Measurements from ENCODE around the gene INTS7. TPM values are rescaled to one million over a fixed set of nuclear protein-coding genes. Genes with fewer than 3 reads are reported as not detected.

INTS7 gene
- total and polyA plus RNA-seq, 9 of the 15 experiments (the other 6 are each of a cell fraction or from before 2014, with no cell fraction given): 27.3 to 68.4 (median 40.4) TPM

DNA sequence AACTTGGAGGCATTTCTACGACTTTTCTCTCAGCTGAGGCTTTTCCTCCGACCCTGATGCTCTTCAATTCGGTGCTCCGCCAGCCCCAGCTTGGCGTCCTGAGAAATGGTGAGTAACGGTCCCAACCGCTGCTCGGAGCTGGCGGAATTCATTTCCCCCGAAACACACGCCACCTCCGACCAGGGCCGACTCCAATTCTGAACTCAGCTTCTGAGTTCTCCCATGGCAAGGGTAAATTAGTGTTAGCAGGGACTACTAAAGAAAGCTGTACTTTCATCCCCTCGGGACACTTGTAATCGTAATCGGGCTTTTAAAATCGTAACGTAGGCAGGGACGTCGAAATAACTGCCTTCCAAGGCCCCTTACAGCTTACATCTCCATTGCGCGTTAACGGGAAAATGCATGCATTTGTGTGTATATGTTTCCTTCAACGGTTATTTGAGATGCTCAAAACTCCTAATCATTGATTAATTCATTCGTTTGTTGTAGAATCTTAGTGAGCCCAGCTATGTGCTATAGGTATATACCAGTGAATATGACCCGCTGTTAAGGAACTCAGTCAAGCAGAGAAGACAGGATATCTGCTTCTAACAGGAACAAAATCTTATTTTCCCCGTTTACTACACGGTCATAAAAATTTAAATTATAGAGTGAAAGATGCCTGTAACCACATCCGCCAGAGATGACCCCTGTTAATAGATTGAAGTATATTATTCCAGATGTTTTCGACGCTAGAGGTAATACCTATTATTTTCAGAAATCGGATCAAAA is 663 bp upstream of the INTS7 start (continued):
- TF ChIP-seq, protein P1, sequence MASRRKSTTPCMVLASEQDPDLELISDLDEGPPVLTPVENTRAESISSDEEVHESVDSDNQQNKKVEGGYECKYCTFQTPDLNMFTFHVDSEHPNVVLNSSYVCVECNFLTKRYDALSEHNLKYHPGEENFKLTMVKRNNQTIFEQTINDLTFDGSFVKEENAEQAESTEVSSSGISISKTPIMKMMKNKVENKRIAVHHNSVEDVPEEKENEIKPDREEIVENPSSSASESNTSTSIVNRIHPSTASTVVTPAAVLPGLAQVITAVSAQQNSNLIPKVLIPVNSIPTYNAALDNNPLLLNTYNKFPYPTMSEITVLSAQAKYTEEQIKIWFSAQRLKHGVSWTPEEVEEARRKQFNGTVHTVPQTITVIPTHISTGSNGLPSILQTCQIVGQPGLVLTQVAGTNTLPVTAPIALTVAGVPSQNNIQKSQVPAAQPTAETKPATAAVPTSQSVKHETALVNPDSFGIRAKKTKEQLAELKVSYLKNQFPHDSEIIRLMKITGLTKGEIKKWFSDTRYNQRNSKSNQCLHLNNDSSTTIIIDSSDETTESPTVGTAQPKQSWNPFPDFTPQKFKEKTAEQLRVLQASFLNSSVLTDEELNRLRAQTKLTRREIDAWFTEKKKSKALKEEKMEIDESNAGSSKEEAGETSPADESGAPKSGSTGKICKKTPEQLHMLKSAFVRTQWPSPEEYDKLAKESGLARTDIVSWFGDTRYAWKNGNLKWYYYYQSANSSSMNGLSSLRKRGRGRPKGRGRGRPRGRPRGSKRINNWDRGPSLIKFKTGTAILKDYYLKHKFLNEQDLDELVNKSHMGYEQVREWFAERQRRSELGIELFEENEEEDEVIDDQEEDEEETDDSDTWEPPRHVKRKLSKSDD (conservative IDR thresholded peaks at IDR 0.05; ENCODE audit: low read length): 0 out of 2 replicates have a peak, but pooled peaks have one; percentile 27
- TF ChIP-seq TAF7 (tag; IDR thresholded peaks at IDR 0.05) (peak; percentile 66; the same call in 1 of the 2 replicates), ZNF408 (CRISPR knock-in tag; IDR thresholded peaks at IDR 0.05; ENCODE audit: low read depth) (0 out of 2 replicates have a peak, but pooled peaks have one; percentile 40), SMARCC2 (IDR thresholded peaks at IDR 0.05; ENCODE audit: low read depth) (peak; percentile 38; the same call in 1 of the 2 replicates), ZNF583 (CRISPR knock-in tag; IDR thresholded peaks at IDR 0.05) (0 out of 2 replicates have a peak, but pooled peaks have one; percentile 55), DMBX1 (CRISPR knock-in tag; IDR thresholded peaks at IDR 0.05; ENCODE audit: borderline replicate concordance) (peak; percentile 72; the same call in 1 of the 2 replicates), FOXA3 (CRISPR knock-in tag; conservative IDR thresholded peaks at IDR 0.05 in 1 of 2, IDR thresholded peaks at IDR 0.05 in 1 of 2) (0 out of 4 replicates have a peak, but pooled peaks of 1 of the 2 experiments have one; percentile 23), RNF2 (IDR thresholded peaks at IDR 0.05) (peak; percentile 17), ZKSCAN1 (IDR thresholded peaks at IDR 0.05; ENCODE audit: low read depth, low read length) (0 out of 2 replicates have a peak, but pooled peaks have one; percentile 1)
- TF ChIP-seq, protein P2, sequence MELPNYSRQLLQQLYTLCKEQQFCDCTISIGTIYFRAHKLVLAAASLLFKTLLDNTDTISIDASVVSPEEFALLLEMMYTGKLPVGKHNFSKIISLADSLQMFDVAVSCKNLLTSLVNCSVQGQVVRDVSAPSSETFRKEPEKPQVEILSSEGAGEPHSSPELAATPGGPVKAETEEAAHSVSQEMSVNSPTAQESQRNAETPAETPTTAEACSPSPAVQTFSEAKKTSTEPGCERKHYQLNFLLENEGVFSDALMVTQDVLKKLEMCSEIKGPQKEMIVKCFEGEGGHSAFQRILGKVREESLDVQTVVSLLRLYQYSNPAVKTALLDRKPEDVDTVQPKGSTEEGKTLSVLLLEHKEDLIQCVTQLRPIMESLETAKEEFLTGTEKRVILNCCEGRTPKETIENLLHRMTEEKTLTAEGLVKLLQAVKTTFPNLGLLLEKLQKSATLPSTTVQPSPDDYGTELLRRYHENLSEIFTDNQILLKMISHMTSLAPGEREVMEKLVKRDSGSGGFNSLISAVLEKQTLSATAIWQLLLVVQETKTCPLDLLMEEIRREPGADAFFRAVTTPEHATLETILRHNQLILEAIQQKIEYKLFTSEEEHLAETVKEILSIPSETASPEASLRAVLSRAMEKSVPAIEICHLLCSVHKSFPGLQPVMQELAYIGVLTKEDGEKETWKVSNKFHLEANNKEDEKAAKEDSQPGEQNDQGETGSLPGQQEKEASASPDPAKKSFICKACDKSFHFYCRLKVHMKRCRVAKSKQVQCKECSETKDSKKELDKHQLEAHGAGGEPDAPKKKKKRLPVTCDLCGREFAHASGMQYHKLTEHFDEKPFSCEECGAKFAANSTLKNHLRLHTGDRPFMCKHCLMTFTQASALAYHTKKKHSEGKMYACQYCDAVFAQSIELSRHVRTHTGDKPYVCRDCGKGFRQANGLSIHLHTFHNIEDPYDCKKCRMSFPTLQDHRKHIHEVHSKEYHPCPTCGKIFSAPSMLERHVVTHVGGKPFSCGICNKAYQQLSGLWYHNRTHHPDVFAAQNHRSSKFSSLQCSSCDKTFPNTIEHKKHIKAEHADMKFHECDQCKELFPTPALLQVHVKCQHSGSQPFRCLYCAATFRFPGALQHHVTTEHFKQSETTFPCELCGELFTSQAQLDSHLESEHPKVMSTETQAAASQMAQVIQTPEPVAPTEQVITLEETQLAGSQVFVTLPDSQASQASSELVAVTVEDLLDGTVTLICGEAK (IDR thresholded peaks at IDR 0.05): 0 out of 2 replicates have a peak, but pooled peaks have one; percentile 3
- TF ChIP-seq, protein P2 (CRISPR knock-in tag; IDR thresholded peaks at IDR 0.05): no peak
- TF ChIP-seq, protein P3, sequence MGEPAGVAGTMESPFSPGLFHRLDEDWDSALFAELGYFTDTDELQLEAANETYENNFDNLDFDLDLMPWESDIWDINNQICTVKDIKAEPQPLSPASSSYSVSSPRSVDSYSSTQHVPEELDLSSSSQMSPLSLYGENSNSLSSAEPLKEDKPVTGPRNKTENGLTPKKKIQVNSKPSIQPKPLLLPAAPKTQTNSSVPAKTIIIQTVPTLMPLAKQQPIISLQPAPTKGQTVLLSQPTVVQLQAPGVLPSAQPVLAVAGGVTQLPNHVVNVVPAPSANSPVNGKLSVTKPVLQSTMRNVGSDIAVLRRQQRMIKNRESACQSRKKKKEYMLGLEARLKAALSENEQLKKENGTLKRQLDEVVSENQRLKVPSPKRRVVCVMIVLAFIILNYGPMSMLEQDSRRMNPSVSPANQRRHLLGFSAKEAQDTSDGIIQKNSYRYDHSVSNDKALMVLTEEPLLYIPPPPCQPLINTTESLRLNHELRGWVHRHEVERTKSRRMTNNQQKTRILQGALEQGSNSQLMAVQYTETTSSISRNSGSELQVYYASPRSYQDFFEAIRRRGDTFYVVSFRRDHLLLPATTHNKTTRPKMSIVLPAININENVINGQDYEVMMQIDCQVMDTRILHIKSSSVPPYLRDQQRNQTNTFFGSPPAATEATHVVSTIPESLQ (CRISPR knock-in tag; IDR thresholded peaks at IDR 0.05): peak; percentile 82; the same call in 1 of the 2 replicates

Data from K562 (cell line).